H1 (cell line): ENCODE data around the gene DNAJB13. TPM values are rescaled to one million over a fixed set of nuclear protein-coding genes. Genes with fewer than 3 reads are reported as not detected.
A peak's percentile ranks its signal among the peaks of the same experiment; 100 is the strongest.

Experiments
- CTCF ChIA-PET: fragments of 300-600 bp; sonication (Branson Sonifier 250); formaldehyde crosslinking; loops from one replicate; lab custom pipeline; 2021; ENCODE audit not compliant: partially characterized antibody; lab: Charles Lee
- POLR2A ChIA-PET: fragments of 300-600 bp; sonication (Branson Sonifier 250); formaldehyde crosslinking; loops from one replicate; lab custom pipeline; 2021; ENCODE audit warnings: inconsistent platforms; ENCODE audit not compliant: partially characterized antibody; lab: Charles Lee
- DNase-seq, 2 experiments: peaks; one replicate each; pipeline versions ENCODE4 v3.0.0 to v3.0.0-alpha.2; 2010 to 2022; ENCODE audit warnings: low spot score in 2 of 2, low read depth in 1 of 2, mixed read lengths in 1 of 2
- FAIRE-seq: peaks from 2 replicates; lab custom pipeline; 2011; peaks lifted over from hg19 to GRCh38; lab: Jason Lieb, UNC
- H2AFZ ChIP-seq: 2 replicates; pipeline ENCODE4 v1.8.1; 2012; ENCODE audit warnings: low read length, inconsistent platforms
- H2AK5ac ChIP-seq: 2 replicates; pipeline ENCODE4 v1.6.1; 2013; ENCODE audit warnings: low read depth, low read length
- H2BK120ac ChIP-seq: replicated peaks from 2 replicates; pipeline ENCODE3; 2013; ENCODE audit warnings: low read depth, low read length, inconsistent platforms
- H2BK12ac ChIP-seq: 2 replicates; pipeline ENCODE4 v1.6.1; 2013; ENCODE audit warnings: low read depth, low read length
- H2BK15ac ChIP-seq: 2 replicates; pipeline ENCODE4 v1.6.1; 2013; ENCODE audit warnings: low read length
- H2BK20ac ChIP-seq: 2 replicates; pipeline ENCODE4 v1.6.1; 2013; ENCODE audit warnings: low read length
- H2BK5ac ChIP-seq: 2 replicates; pipeline ENCODE4 v1.6.1; 2013; ENCODE audit warnings: low read depth, low read length
- H3K14ac ChIP-seq: 2 replicates; pipeline ENCODE4 v1.6.1; 2013; ENCODE audit warnings: inconsistent platforms; ENCODE audit not compliant: insufficient read length
- H3K18ac ChIP-seq: 2 replicates; pipeline ENCODE4 v1.6.1; 2013; ENCODE audit warnings: low read length; ENCODE audit errors: extremely low read depth
- H3K23ac ChIP-seq: 2 replicates; pipeline ENCODE4 v1.6.1; 2013; ENCODE audit warnings: inconsistent platforms; ENCODE audit not compliant: insufficient read length
- H3K23me2 ChIP-seq: 2 replicates; pipeline ENCODE4 v1.6.1; 2013; ENCODE audit warnings: low read depth, low read length
- H3K27ac ChIP-seq: 2 replicates; pipeline ENCODE4 v1.6.1; 2011; ENCODE audit warnings: low read depth, low read length, inconsistent platforms
- H3K27me3 ChIP-seq, 4 experiments: replicated peaks in 1 of 4; 1 replicate in 1 of 4; 2 replicates in 3 of 4; pipeline versions ENCODE4 v1.6.1 to v1.8.1; 2011 to 2013; ENCODE audit warnings: low read length in 3 of 4, mild to moderate bottlenecking in 3 of 4, inconsistent platforms in 2 of 4, mixed read lengths in 2 of 4, moderate library complexity in 1 of 4; ENCODE audit not compliant: control insufficient read depth in 3 of 4, insufficient read depth in 3 of 4; ENCODE audit errors: extremely low read depth in 1 of 4
- H3K36me3 ChIP-seq, 4 experiments: 2 replicates each; pipeline versions ENCODE4 v1.6.1 to v1.8.1; 2011 to 2013; ENCODE audit warnings: mild to moderate bottlenecking in 4 of 4, low read length in 3 of 4, moderate library complexity in 2 of 4, control low read depth in 1 of 4, inconsistent platforms in 1 of 4; ENCODE audit not compliant: insufficient read depth in 4 of 4, control insufficient read depth in 2 of 4
- H3K4ac ChIP-seq: replicated peaks from 2 replicates; pipeline ENCODE3; 2013; ENCODE audit warnings: low read length, low read depth, mixed read lengths, inconsistent platforms; ENCODE audit not compliant: insufficient read length
- H3K4me1 ChIP-seq, 4 experiments: replicated peaks in 1 of 4; 1 replicate in 1 of 4; 2 replicates in 3 of 4; pipeline versions ENCODE4 v1.6.1 to v1.8.1; 2011 to 2013; ENCODE audit warnings: low read length in 3 of 4, inconsistent platforms in 2 of 4, mixed read lengths in 1 of 4; ENCODE audit not compliant: insufficient read depth in 4 of 4, control insufficient read depth in 3 of 4
- H3K4me2 ChIP-seq, 2 experiments: 2 replicates each; pipeline versions ENCODE4 v1.6.1 to v1.8.1; 2011 to 2013; ENCODE audit warnings: low read depth in 2 of 2, low read length in 2 of 2, control low read depth in 1 of 2, inconsistent platforms in 1 of 2, mild to moderate bottlenecking in 1 of 2; ENCODE audit not compliant: insufficient read depth in 1 of 2
- H3K4me3 ChIP-seq, 4 experiments: fragments of 200-600, 300-600 bp in 1 of 4; sonication (generic), shearing (Covaris generic), sonication (Bioruptor Twin) in 1 of 4; 2 replicates each; pipeline versions ENCODE4 v1.5.1 to v1.8.1; 2011 to 2016; ENCODE audit warnings: low read length in 4 of 4, low read depth in 3 of 4, control low read depth in 2 of 4, inconsistent platforms in 2 of 4, mild to moderate bottlenecking in 2 of 4, mixed read lengths in 1 of 4, moderate library complexity in 1 of 4; ENCODE audit not compliant: insufficient read depth in 2 of 4; ENCODE audit errors: extremely low read depth in 1 of 4
- H3K56ac ChIP-seq: replicated peaks from 2 replicates; pipeline ENCODE3; 2013; ENCODE audit warnings: low read depth, mild to moderate bottlenecking, mixed read lengths, low read length, inconsistent platforms; ENCODE audit not compliant: insufficient read length
- H3K79me1 ChIP-seq: 2 replicates; pipeline ENCODE4 v1.6.1; 2013; ENCODE audit warnings: low read depth, low read length, control low read depth
- H3K79me2 ChIP-seq, 2 experiments: 2 replicates each; pipeline versions ENCODE4 v1.6.1 to v1.8.1; 2012 to 2013; ENCODE audit warnings: low read length in 2 of 2, mild to moderate bottlenecking in 2 of 2, inconsistent platforms in 1 of 2; ENCODE audit not compliant: insufficient read depth in 2 of 2, control insufficient read depth in 1 of 2
- H3K9ac ChIP-seq, 4 experiments: replicated peaks in 1 of 4; 1 replicate in 1 of 4; 2 replicates in 3 of 4; pipeline versions ENCODE4 v1.6.1 to v1.8.1; 2011 to 2013; ENCODE audit warnings: low read depth in 3 of 4, low read length in 3 of 4, control low read depth in 2 of 4, mild to moderate bottlenecking in 2 of 4, moderate library complexity in 2 of 4, inconsistent platforms in 1 of 4; ENCODE audit errors: extremely low read depth in 1 of 4
- H3K9me3 ChIP-seq, 2 experiments: 2 replicates each; pipeline versions ENCODE4 v1.6.1 to v1.8.1; 2012 to 2013; ENCODE audit warnings: mild to moderate bottlenecking in 2 of 2, moderate library complexity in 2 of 2, control low read depth in 1 of 2, inconsistent platforms in 1 of 2, low read depth in 1 of 2, low read length in 1 of 2, mixed read lengths in 1 of 2; ENCODE audit not compliant: insufficient read depth in 2 of 2
- H4K20me1 ChIP-seq, 2 experiments: replicated peaks in 1 of 2; 2 replicates each; pipeline versions ENCODE3 to v1.8.1; 2011 to 2013; ENCODE audit warnings: inconsistent platforms in 2 of 2, low read length in 2 of 2, mild to moderate bottlenecking in 1 of 2; ENCODE audit not compliant: insufficient read depth in 2 of 2, control insufficient read depth in 1 of 2
- H4K5ac ChIP-seq: 2 replicates; pipeline ENCODE4 v1.6.1; 2013; ENCODE audit warnings: low read length, low read depth, mixed read lengths, inconsistent platforms; ENCODE audit not compliant: insufficient read length
- H4K8ac ChIP-seq: 2 replicates; pipeline ENCODE4 v1.8.0; 2013; ENCODE audit warnings: mild to moderate bottlenecking, moderate library complexity, low read length, inconsistent platforms; ENCODE audit not compliant: insufficient read depth; ENCODE audit errors: extremely low read depth
- H4K91ac ChIP-seq: replicated peaks from 2 replicates; pipeline ENCODE3; 2013; ENCODE audit warnings: low read length, mixed read lengths, inconsistent platforms; ENCODE audit not compliant: insufficient read length
- ASH2L ChIP-seq: fragments of 200-600, 300-600 bp; sonication (generic); IDR thresholded peaks from one replicate; pipeline ENCODE4 v1.7.1; 2017; ENCODE audit warnings: low read length
- ATF3 ChIP-seq: IDR thresholded peaks from 2 replicates; pipeline ENCODE4 v1.6.1; 2011; ENCODE audit warnings: low read depth, mild to moderate bottlenecking, low read length; ENCODE audit not compliant: insufficient read depth
- E2F6 ChIP-seq: IDR thresholded peaks from 2 replicates; pipeline ENCODE4 v1.6.1; 2012; ENCODE audit warnings: inconsistent platforms
- EZH2 ChIP-seq: fragments of 200-600 bp; sonication (generic); IDR thresholded peaks from 2 replicates; pipeline ENCODE4 v1.7.1; 2012; ENCODE audit warnings: low read depth, mild to moderate bottlenecking, moderate library complexity, low read length, inconsistent platforms; ENCODE audit not compliant: severe bottlenecking
- GTF2F1 ChIP-seq: IDR thresholded peaks from 2 replicates; pipeline ENCODE4 v1.6.1; 2012; ENCODE audit warnings: low read depth, low read length, improper control_type of control experiment, borderline replicate concordance
- HDAC6 ChIP-seq: IDR thresholded peaks from one replicate; pipeline ENCODE4 v1.7.1; 2012; ENCODE audit warnings: low read depth, mild to moderate bottlenecking, inconsistent platforms, low read length, moderate library complexity
- PHF8 ChIP-seq: fragments of 200-600 bp; sonication (generic); conservative IDR thresholded peaks from 2 replicates; pipeline ENCODE4 v1.7.1; 2012; ENCODE audit warnings: low read depth, mild to moderate bottlenecking, inconsistent platforms, low read length, moderate library complexity
- SAP30 ChIP-seq: fragments of 300-600 bp; sonication (generic); IDR thresholded peaks from 2 replicates; pipeline ENCODE4 v1.7.1; 2012; ENCODE audit warnings: low read length, moderate library complexity, mild to moderate bottlenecking, inconsistent platforms; ENCODE audit not compliant: insufficient read depth, insufficient replicate concordance
- SIX5 ChIP-seq: IDR thresholded peaks from 2 replicates; pipeline ENCODE4 v1.6.1; 2011; ENCODE audit warnings: mild to moderate bottlenecking, low read depth, low read length
- SRF ChIP-seq: IDR thresholded peaks from 2 replicates; pipeline ENCODE4 v1.6.1; 2011; ENCODE audit warnings: mild to moderate bottlenecking, low read depth, low read length, moderate library complexity
- TAF1 ChIP-seq: IDR thresholded peaks from 2 replicates; pipeline ENCODE4 v1.6.1; 2011; ENCODE audit warnings: mild to moderate bottlenecking, low read depth, low read length
- WGBS, 2 experiments: shearing (Covaris generic) in 1 of 2; methylation state at CpG; one replicate each; pipeline versions ENCODE4 v1.1.6 to v1.1.7; 2013 to 2015; ENCODE audit warnings: low lambda C conversion rate in 2 of 2, mixed read lengths in 2 of 2, inconsistent platforms in 1 of 2, low coverage in 1 of 2, missing lambda C conversion rate in 1 of 2; ENCODE audit not compliant: insufficient replicate concordance in 2 of 2, insufficient coverage in 1 of 2, insufficient read length in 1 of 2; ENCODE audit errors: extremely low coverage in 1 of 2, missing lambda C conversion rate in 1 of 2; 5-methylcytosine and 5-hydroxymethylcytosine counted together
- polyA plus RNA-seq, 7 experiments: library from polyadenylated mRNA; depleted of rRNA in 3 of 7; stranded (reverse) in 5 of 7; unstranded in 2 of 7; fragments of >200 nt in 5 of 7; fragments of 200-250 nt in 2 of 7; gene quantifications; 1 replicate in 5 of 7; 2 replicates in 1 of 7; 4 replicates in 1 of 7; pipeline versions ENCODE4 v1.2.1 to v1.2.3, GENCODE V29; 2011 to 2013; ENCODE audit warnings: missing spikeins in 2 of 7, mixed read lengths in 2 of 7
- total RNA-seq: library from RNA; stranded (reverse); fragmentation: NEBNext Ultra II Directional; extraction: Animal tissue kit (Norgen Biotek cat#: 25700); gene quantifications from 2 replicates; pipeline ENCODE4 v1.2.1, GENCODE V29; 2021

DNAJB13 gene
- total and polyA plus RNA-seq, 2 of the 8 experiments (the other 6 are each of a cell fraction or from before 2014, with no cell fraction given), result 0.27 TPM; not detected in 1

- WGBS, 2 experiments, result 89% methylated on average over 25 of the region's 25 CpGs; no CpG with 5 or more reads in 1 of the 2 experiments
- H3K27me3 ChIP-seq, result no peaks in the 10 kb centered on the region
- CTCF ChIA-PET, result interaction anchor here (1.0 to 2.6 kb wide), 7 partner anchors 9 to 297 kb away, joined by 3 to 8 read pairs (median 4); no protein-coding TSS in a partner anchor
- TF ChIP-seq TAF1, result no peak
- TF ChIP-seq HDAC6, result no peak
- TF ChIP-seq ASH2L, result no peak
- no peak for TF ChIP-seq PHF8
- no peak for TF ChIP-seq SAP30
- no peak for TF ChIP-seq E2F6
- no peak for TF ChIP-seq SRF
- no peak for TF ChIP-seq EZH2
- no peak for TF ChIP-seq GTF2F1
- TF ChIP-seq SIX5, result no peak
- TF ChIP-seq ATF3, result no peak
Measured at GRCh38 chr11:73957654-73958361, 7.0 kb downstream of the DNAJB13 start.

More at GRCh38 chr11:73957654-73958361, 7.0 kb downstream of the DNAJB13 start:
- Histone ChIP-seq H4K20me1 (no peaks in the 10 kb centered on the region), H3K9me3 (no peaks in the 10 kb centered on the region), H3K23me2 (no peaks in the 10 kb centered on the region; the same call in 1 of the 2 replicates), H4K91ac (no peak overlapping the region), H4K8ac (no peak overlapping the region), H3K79me2 (no peaks in the 10 kb centered on the region), H3K23ac (no peak overlapping the region), H3K36me3 (no peaks in the 10 kb centered on the region), H3K18ac (no peak overlapping the region), H2BK15ac (no peak overlapping the region), H3K4me2 (peak overlapping the region in 1 of 2 experiments; percentile 38; a peak in 1 of 4 replicates), H3K56ac (no peak overlapping the region), H2AK5ac (no peak overlapping the region), H2AFZ (no peak overlapping the region), H2BK120ac (no peak overlapping the region), H2BK12ac (no peak overlapping the region), H2BK5ac (no peak overlapping the region), H2BK20ac (no peak overlapping the region), H3K4ac (no peak overlapping the region), H3K79me1 (peaks cover 4% of the 10 kb centered on the region; the same call in 1 of the 2 replicates), H3K4me3 (peak overlapping the region in 1 of 4 experiments; percentile 3; a peak in 1 of 8 replicates), H3K4me1 (no peaks in the 10 kb centered on the region; a peak in 1 of 7 replicates), H3K14ac (no peak overlapping the region), H3K9ac (no peak overlapping the region), H4K5ac (no peak overlapping the region), H3K27ac (no peak overlapping the region)
- FAIRE-seq, result no peak
- no peak for DNase-seq
- POLR2A ChIA-PET, result interaction anchor here (0.6 to 2.6 kb wide), 7 partner anchors 9 to 170 kb away, joined by 3 to 13 read pairs (median 4); partner anchors contain the start of gene MRPL48
